H1 (cell line): ENCODE data around the gene YARS2. TPM values are rescaled to one million over a fixed set of nuclear protein-coding genes. Genes with fewer than 3 reads are reported as not detected.

Experiments used
- CTCF ChIA-PET: fragments of 300-600 bp; sonication (Branson Sonifier 250); formaldehyde crosslinking; loops from one replicate; lab custom pipeline; 2021; ENCODE audit not compliant: partially characterized antibody; lab: Charles Lee
- POLR2A ChIA-PET: fragments of 300-600 bp; sonication (Branson Sonifier 250); formaldehyde crosslinking; loops from one replicate; lab custom pipeline; 2021; ENCODE audit warnings: inconsistent platforms; ENCODE audit not compliant: partially characterized antibody; lab: Charles Lee
- DNase-seq, 2 experiments: peaks; one replicate each; pipeline versions ENCODE4 v3.0.0 to v3.0.0-alpha.2; 2010 to 2022; ENCODE audit warnings: low spot score in 2 of 2, low read depth in 1 of 2, mixed read lengths in 1 of 2
- FAIRE-seq: peaks from 2 replicates; lab custom pipeline; 2011; peaks lifted over from hg19 to GRCh38; lab: Jason Lieb, UNC
- H2AFZ ChIP-seq: 2 replicates; pipeline ENCODE4 v1.8.1; 2012; ENCODE audit warnings: low read length, inconsistent platforms
- H2AK5ac ChIP-seq: 2 replicates; pipeline ENCODE4 v1.6.1; 2013; ENCODE audit warnings: low read depth, low read length
- H2BK120ac ChIP-seq: replicated peaks from 2 replicates; pipeline ENCODE3; 2013; ENCODE audit warnings: low read depth, low read length, inconsistent platforms
- H2BK12ac ChIP-seq: 2 replicates; pipeline ENCODE4 v1.6.1; 2013; ENCODE audit warnings: low read depth, low read length
- H2BK15ac ChIP-seq: 2 replicates; pipeline ENCODE4 v1.6.1; 2013; ENCODE audit warnings: low read length
- H2BK20ac ChIP-seq: 2 replicates; pipeline ENCODE4 v1.6.1; 2013; ENCODE audit warnings: low read length
- H2BK5ac ChIP-seq: 2 replicates; pipeline ENCODE4 v1.6.1; 2013; ENCODE audit warnings: low read depth, low read length
- H3K14ac ChIP-seq: 2 replicates; pipeline ENCODE4 v1.6.1; 2013; ENCODE audit warnings: inconsistent platforms; ENCODE audit not compliant: insufficient read length
- H3K18ac ChIP-seq: 2 replicates; pipeline ENCODE4 v1.6.1; 2013; ENCODE audit warnings: low read length; ENCODE audit errors: extremely low read depth
- H3K23ac ChIP-seq: 2 replicates; pipeline ENCODE4 v1.6.1; 2013; ENCODE audit warnings: inconsistent platforms; ENCODE audit not compliant: insufficient read length
- H3K23me2 ChIP-seq: 2 replicates; pipeline ENCODE4 v1.6.1; 2013; ENCODE audit warnings: low read depth, low read length
- H3K27ac ChIP-seq: 2 replicates; pipeline ENCODE4 v1.6.1; 2011; ENCODE audit warnings: low read depth, low read length, inconsistent platforms
- H3K27me3 ChIP-seq, 4 experiments: replicated peaks in 1 of 4; 1 replicate in 1 of 4; 2 replicates in 3 of 4; pipeline versions ENCODE4 v1.6.1 to v1.8.1; 2011 to 2013; ENCODE audit warnings: low read length in 3 of 4, mild to moderate bottlenecking in 3 of 4, inconsistent platforms in 2 of 4, mixed read lengths in 2 of 4, moderate library complexity in 1 of 4; ENCODE audit not compliant: control insufficient read depth in 3 of 4, insufficient read depth in 3 of 4; ENCODE audit errors: extremely low read depth in 1 of 4
- H3K36me3 ChIP-seq, 4 experiments: 2 replicates each; pipeline versions ENCODE4 v1.6.1 to v1.8.1; 2011 to 2013; ENCODE audit warnings: mild to moderate bottlenecking in 4 of 4, low read length in 3 of 4, moderate library complexity in 2 of 4, control low read depth in 1 of 4, inconsistent platforms in 1 of 4; ENCODE audit not compliant: insufficient read depth in 4 of 4, control insufficient read depth in 2 of 4
- H3K4ac ChIP-seq: replicated peaks from 2 replicates; pipeline ENCODE3; 2013; ENCODE audit warnings: low read length, low read depth, mixed read lengths, inconsistent platforms; ENCODE audit not compliant: insufficient read length
- H3K4me1 ChIP-seq, 4 experiments: replicated peaks in 1 of 4; 1 replicate in 1 of 4; 2 replicates in 3 of 4; pipeline versions ENCODE4 v1.6.1 to v1.8.1; 2011 to 2013; ENCODE audit warnings: low read length in 3 of 4, inconsistent platforms in 2 of 4, mixed read lengths in 1 of 4; ENCODE audit not compliant: insufficient read depth in 4 of 4, control insufficient read depth in 3 of 4
- H3K4me2 ChIP-seq, 2 experiments: 2 replicates each; pipeline versions ENCODE4 v1.6.1 to v1.8.1; 2011 to 2013; ENCODE audit warnings: low read depth in 2 of 2, low read length in 2 of 2, control low read depth in 1 of 2, inconsistent platforms in 1 of 2, mild to moderate bottlenecking in 1 of 2; ENCODE audit not compliant: insufficient read depth in 1 of 2
- H3K4me3 ChIP-seq, 4 experiments: fragments of 200-600, 300-600 bp in 1 of 4; sonication (generic), shearing (Covaris generic), sonication (Bioruptor Twin) in 1 of 4; 2 replicates each; pipeline versions ENCODE4 v1.5.1 to v1.8.1; 2011 to 2016; ENCODE audit warnings: low read length in 4 of 4, low read depth in 3 of 4, control low read depth in 2 of 4, inconsistent platforms in 2 of 4, mild to moderate bottlenecking in 2 of 4, mixed read lengths in 1 of 4, moderate library complexity in 1 of 4; ENCODE audit not compliant: insufficient read depth in 2 of 4; ENCODE audit errors: extremely low read depth in 1 of 4
- H3K56ac ChIP-seq: replicated peaks from 2 replicates; pipeline ENCODE3; 2013; ENCODE audit warnings: low read depth, mild to moderate bottlenecking, mixed read lengths, low read length, inconsistent platforms; ENCODE audit not compliant: insufficient read length
- H3K79me1 ChIP-seq: 2 replicates; pipeline ENCODE4 v1.6.1; 2013; ENCODE audit warnings: low read depth, low read length, control low read depth
- H3K79me2 ChIP-seq, 2 experiments: 2 replicates each; pipeline versions ENCODE4 v1.6.1 to v1.8.1; 2012 to 2013; ENCODE audit warnings: low read length in 2 of 2, mild to moderate bottlenecking in 2 of 2, inconsistent platforms in 1 of 2; ENCODE audit not compliant: insufficient read depth in 2 of 2, control insufficient read depth in 1 of 2
- H3K9ac ChIP-seq, 4 experiments: replicated peaks in 1 of 4; 1 replicate in 1 of 4; 2 replicates in 3 of 4; pipeline versions ENCODE4 v1.6.1 to v1.8.1; 2011 to 2013; ENCODE audit warnings: low read depth in 3 of 4, low read length in 3 of 4, control low read depth in 2 of 4, mild to moderate bottlenecking in 2 of 4, moderate library complexity in 2 of 4, inconsistent platforms in 1 of 4; ENCODE audit errors: extremely low read depth in 1 of 4
- H3K9me3 ChIP-seq, 2 experiments: 2 replicates each; pipeline versions ENCODE4 v1.6.1 to v1.8.1; 2012 to 2013; ENCODE audit warnings: mild to moderate bottlenecking in 2 of 2, moderate library complexity in 2 of 2, control low read depth in 1 of 2, inconsistent platforms in 1 of 2, low read depth in 1 of 2, low read length in 1 of 2, mixed read lengths in 1 of 2; ENCODE audit not compliant: insufficient read depth in 2 of 2
- H4K20me1 ChIP-seq, 2 experiments: replicated peaks in 1 of 2; 2 replicates each; pipeline versions ENCODE3 to v1.8.1; 2011 to 2013; ENCODE audit warnings: inconsistent platforms in 2 of 2, low read length in 2 of 2, mild to moderate bottlenecking in 1 of 2; ENCODE audit not compliant: insufficient read depth in 2 of 2, control insufficient read depth in 1 of 2
- H4K5ac ChIP-seq: 2 replicates; pipeline ENCODE4 v1.6.1; 2013; ENCODE audit warnings: low read length, low read depth, mixed read lengths, inconsistent platforms; ENCODE audit not compliant: insufficient read length
- H4K8ac ChIP-seq: 2 replicates; pipeline ENCODE4 v1.8.0; 2013; ENCODE audit warnings: mild to moderate bottlenecking, moderate library complexity, low read length, inconsistent platforms; ENCODE audit not compliant: insufficient read depth; ENCODE audit errors: extremely low read depth
- H4K91ac ChIP-seq: replicated peaks from 2 replicates; pipeline ENCODE3; 2013; ENCODE audit warnings: low read length, mixed read lengths, inconsistent platforms; ENCODE audit not compliant: insufficient read length
- CBX5 ChIP-seq: fragments of 300-800, 300-1000 bp; sonication (generic); IDR thresholded peaks from 2 replicates; pipeline ENCODE4 v1.7.1; 2016; ENCODE audit warnings: antibody characterized with exemption, low read length, low read depth
- CEBPB ChIP-seq: IDR thresholded peaks from 2 replicates; pipeline ENCODE4 v1.6.1; 2012; ENCODE audit warnings: low read depth, low read length
- GABPA ChIP-seq: IDR thresholded peaks from 2 replicates; pipeline ENCODE4 v1.6.1; 2011; ENCODE audit warnings: mild to moderate bottlenecking, low read length, moderate library complexity, borderline replicate concordance; ENCODE audit not compliant: insufficient read depth
- KDM4A ChIP-seq: IDR thresholded peaks from one replicate; pipeline ENCODE4 v1.7.1; 2012; ENCODE audit warnings: low read depth, mild to moderate bottlenecking, moderate library complexity, low read length, inconsistent platforms; ENCODE audit not compliant: severe bottlenecking
- POLR2A ChIP-seq, 2 experiments: IDR thresholded peaks; 1 replicate in 1 of 2; 2 replicates in 1 of 2; pipeline ENCODE4 v1.6.1; 2011; ENCODE audit warnings: low read depth in 2 of 2, low read length in 2 of 2, mild to moderate bottlenecking in 2 of 2; ENCODE audit errors: control extremely low read depth in 1 of 2
- RNF2 ChIP-seq: fragments of 200-900, 300-1000 bp; sonication (generic); IDR thresholded peaks from 2 replicates; pipeline ENCODE4 v1.7.1; 2016; ENCODE audit warnings: borderline replicate concordance, low read depth, mild to moderate bottlenecking, antibody characterized with exemption, low read length; ENCODE audit not compliant: poor library complexity, severe bottlenecking; ENCODE audit errors: missing control alignments
- YY1 ChIP-seq: IDR thresholded peaks from 2 replicates; pipeline ENCODE4 v1.6.1; 2011; ENCODE audit warnings: low read depth, mild to moderate bottlenecking, low read length
- ZNF274 ChIP-seq: IDR thresholded peaks from 2 replicates; pipeline ENCODE4 v1.7.0; 2012; ENCODE audit warnings: low read length, borderline replicate concordance; ENCODE audit errors: extremely low read depth
- polyA plus RNA-seq, 7 experiments: library from polyadenylated mRNA; depleted of rRNA in 3 of 7; stranded (reverse) in 5 of 7; unstranded in 2 of 7; fragments of >200 nt in 5 of 7; fragments of 200-250 nt in 2 of 7; gene quantifications; 1 replicate in 5 of 7; 2 replicates in 1 of 7; 4 replicates in 1 of 7; pipeline versions ENCODE4 v1.2.1 to v1.2.3, GENCODE V29; 2011 to 2013; ENCODE audit warnings: missing spikeins in 2 of 7, mixed read lengths in 2 of 7
- total RNA-seq: library from RNA; stranded (reverse); fragmentation: NEBNext Ultra II Directional; extraction: Animal tissue kit (Norgen Biotek cat#: 25700); gene quantifications from 2 replicates; pipeline ENCODE4 v1.2.1, GENCODE V29; 2021

The YARS2 gene
- total and polyA plus RNA-seq, 2 of the 8 experiments (the other 6 are each of a cell fraction or from before 2014, with no cell fraction given), result 29.9 to 41.4 TPM

- TF ChIP-seq GABPA (no peak), ZNF274 (no peak), POLR2A (IDR thresholded peaks at IDR 0.05; ENCODE audit: control extremely low read depth in 1 of 2, low read depth in 2 of 2, low read length in 2 of 2) (no peak), YY1 (no peak), CEBPB (no peak), CBX5 (no peak), RNF2 (no peak), KDM4A (no peak)
- Histone ChIP-seq H3K79me1 (no peaks in the 10 kb centered on the region), H3K14ac (no peak overlapping the region), H3K23ac (no peak overlapping the region), H4K91ac (no peak overlapping the region), H3K56ac (no peak overlapping the region), H3K4me1 (no peaks in the 10 kb centered on the region), H4K20me1 (no peaks in the 10 kb centered on the region), H3K27me3 (no peaks in the 10 kb centered on the region), H3K23me2 (no peaks in the 10 kb centered on the region), H3K9ac (no peak overlapping the region), H2AFZ (no peak overlapping the region), H3K79me2 (no peaks in the 10 kb centered on the region), H3K27ac (no peak overlapping the region), H4K5ac (no peak overlapping the region), H2BK120ac (no peak overlapping the region), H2AK5ac (no peak overlapping the region), H2BK5ac (no peak overlapping the region), H3K4me3 (no peak overlapping the region), H2BK12ac (no peak overlapping the region), H3K9me3 (no peaks in the 10 kb centered on the region), H4K8ac (no peak overlapping the region), H3K4me2 (no peak overlapping the region), H2BK15ac (no peak overlapping the region), H3K4ac (no peak overlapping the region), H3K18ac (no peak overlapping the region), H2BK20ac (no peak overlapping the region), H3K36me3 (peaks cover 0 to 25% (median 2%) of the 10 kb centered on the region in 4 experiments; a peak in 4 of 8 replicates)
- FAIRE-seq, result no peak
- POLR2A ChIA-PET, result interaction anchor here (0.9 kb wide), 1 partner anchor 49 kb away, joined by 3 read pairs; no protein-coding TSS in a partner anchor
- CTCF ChIA-PET, result interaction anchor here (0.7 to 0.9 kb wide), 2 partner anchors 49 to 250 kb away, joined by 3 read pairs; no protein-coding TSS in a partner anchor
- DNase-seq, result no peak
Measured at GRCh38 chr12:32705783-32706182, 49.9 kb downstream of the YARS2 start.
